ENCODE data around the gene VOPP1.

The VOPP1 gene

GRCh38 chr7:55532150-55532917 lies 40.0 kb downstream of the VOPP1 start:
- no peak for DNase-seq (ENCODE audit: low read depth in 2 of 2)

- DNase-seq (ENCODE audit: low read depth in 2 of 2) = no peak
Measured at GRCh38 chr7:55531536-55531935, 40.8 kb downstream of the VOPP1 start.

GRCh38 chr7:55527307-55527706 lies 45.0 kb downstream of the VOPP1 start:
- DNase-seq (ENCODE audit: low read depth in 2 of 2) = no peak

- no peak for DNase-seq (ENCODE audit: low read depth in 2 of 2)
Measured at GRCh38 chr7:55526770-55527169, 45.5 kb downstream of the VOPP1 start.

- DNase-seq (ENCODE audit: low read depth in 2 of 2) = no peak
Measured at GRCh38 chr7:55526329-55526728, 46.0 kb downstream of the VOPP1 start.

- DNase-seq (ENCODE audit: low read depth in 2 of 2) = no peak
Measured at GRCh38 chr7:55524558-55525310, 47.6 kb downstream of the VOPP1 start.

GRCh38 chr7:55523366-55523765 lies 48.9 kb downstream of the VOPP1 start:
- DNase-seq (ENCODE audit: low read depth in 2 of 2) = no peak

- DNase-seq (ENCODE audit: low read depth in 2 of 2) = no peak
Measured at GRCh38 chr7:55521917-55522902, 50.1 kb downstream of the VOPP1 start.

- no peak for DNase-seq (ENCODE audit: low read depth in 2 of 2)
Measured at GRCh38 chr7:55521512-55521911, 50.8 kb downstream of the VOPP1 start.

- DNase-seq (ENCODE audit: low read depth in 2 of 2) = no peak
Measured at GRCh38 chr7:55520426-55521140, 51.7 kb downstream of the VOPP1 start.

- no peak for DNase-seq (ENCODE audit: low read depth in 2 of 2)
Measured at GRCh38 chr7:55518836-55519235, 53.5 kb downstream of the VOPP1 start.

GRCh38 chr7:55517936-55518689 lies 54.2 kb downstream of the VOPP1 start:
- DNase-seq (ENCODE audit: low read depth in 2 of 2) = no peak

- DNase-seq (ENCODE audit: low read depth in 2 of 2) = no peak
Measured at GRCh38 chr7:55517191-55517633, 55.1 kb downstream of the VOPP1 start.

- no peak for DNase-seq (ENCODE audit: low read depth in 2 of 2)
Measured at GRCh38 chr7:55516409-55516808, 55.9 kb downstream of the VOPP1 start.

GRCh38 chr7:55515569-55516279 lies 56.6 kb downstream of the VOPP1 start:
- no peak for DNase-seq (ENCODE audit: low read depth in 2 of 2)

- DNase-seq (ENCODE audit: low read depth in 2 of 2) = no peak
Measured at GRCh38 chr7:55514546-55515265, 57.6 kb downstream of the VOPP1 start.

GRCh38 chr7:55513868-55514267 lies 58.4 kb downstream of the VOPP1 start:
- no peak for DNase-seq (ENCODE audit: low read depth in 2 of 2)

GRCh38 chr7:55512635-55513191 lies 59.6 kb downstream of the VOPP1 start:
- no peak for DNase-seq (ENCODE audit: low read depth in 2 of 2)

GRCh38 chr7:55510621-55511020 lies 61.7 kb downstream of the VOPP1 start:
- DNase-seq (ENCODE audit: low read depth in 2 of 2) = no peak

All from stimulated activated CD8-positive, alpha-beta memory T cell treated with anti-CD3 and anti-CD28 coated beads, Interleukin-7, amount 100 ng/mL, for 1 hour (primary cell).